IMR-90 (cell line): ENCODE results near the gene RDH12. TPM values are rescaled to one million over a fixed set of nuclear protein-coding genes. Genes with fewer than 3 reads are reported as not detected.

Experiments
- ATAC-seq: fragments of 200-7000 bp; cut with Tn5 transposase; 2 replicates; pipeline ENCODE4 v1.9.1; 2020; ENCODE audit warnings: low read depth, mild to moderate bottlenecking, moderate library complexity
- BruUV-seq: library from RNA; stranded (reverse); fragments of 400-500 nt; replicated peaks from 2 replicates; lab custom pipeline; 2021; lab: Mats Ljungman, UMichigan
- CTCF ChIA-PET: fragments of 300-600 bp; formaldehyde crosslinking; extraction: SDS; loops from one replicate; lab custom pipeline; 2021; ENCODE audit warnings: antibody characterized with exemption; lab: Yijun Ruan, JAX
- POLR2A ChIA-PET: fragments of 300-600 bp; sonication (Branson Sonifier 250); formaldehyde crosslinking; loops from one replicate; lab custom pipeline; 2022; ENCODE audit warnings: antibody characterized with exemption; ENCODE audit not compliant: unreplicated experiment; lab: Charles Lee
- DNase-seq: peaks from one replicate; pipeline ENCODE4 v3.0.0; 2013
- H2AFZ ChIP-seq: replicated peaks from 2 replicates; pipeline ENCODE3; 2013; ENCODE audit warnings: low read length, mild to moderate bottlenecking; ENCODE audit not compliant: poor library complexity
- H2AK5ac ChIP-seq: 2 replicates; pipeline ENCODE4 v1.6.1; 2013; ENCODE audit warnings: low read depth, low read length, inconsistent platforms
- H2AK9ac ChIP-seq: replicated peaks from 2 replicates; pipeline ENCODE3; 2013; ENCODE audit warnings: mild to moderate bottlenecking, low read depth, low read length, moderate library complexity; ENCODE audit not compliant: poor library complexity
- H2BK120ac ChIP-seq: 2 replicates; pipeline ENCODE4 v1.6.1; 2013; ENCODE audit warnings: low read depth, low read length, inconsistent platforms
- H2BK15ac ChIP-seq: 3 replicates; pipeline ENCODE4 v1.6.1; 2013; ENCODE audit warnings: low read depth, low read length, inconsistent platforms
- H2BK20ac ChIP-seq: 2 replicates; pipeline ENCODE4 v1.6.1; 2013; ENCODE audit warnings: low read depth, mild to moderate bottlenecking, inconsistent platforms, low read length, moderate library complexity
- H2BK5ac ChIP-seq: 2 replicates; pipeline ENCODE4 v1.6.1; 2013; ENCODE audit warnings: mild to moderate bottlenecking, low read depth, low read length, inconsistent platforms; ENCODE audit not compliant: poor library complexity, severe bottlenecking
- H3K14ac ChIP-seq: replicated peaks from 2 replicates; pipeline ENCODE4 v1.6.1; 2013; ENCODE audit warnings: low read depth, low read length, inconsistent platforms
- H3K18ac ChIP-seq: 2 replicates; pipeline ENCODE4 v1.6.1; 2013; ENCODE audit warnings: low read depth, low read length, control low read depth
- H3K23ac ChIP-seq: 2 replicates; pipeline ENCODE4 v1.6.1; 2013; ENCODE audit warnings: low read depth, low read length, inconsistent platforms
- H3K27ac ChIP-seq: 2 replicates; pipeline ENCODE4 v1.5.1; 2013; ENCODE audit warnings: mild to moderate bottlenecking, control low read depth, low read length; ENCODE audit not compliant: insufficient read depth
- H3K27me3 ChIP-seq: 2 replicates; pipeline ENCODE4 v1.6.1; 2013; ENCODE audit warnings: low read length; ENCODE audit not compliant: control insufficient read depth, insufficient read depth
- H3K36me3 ChIP-seq: 2 replicates; pipeline ENCODE4 v1.6.1; 2013; ENCODE audit warnings: low read length, mixed read lengths; ENCODE audit not compliant: control insufficient read depth, insufficient read depth
- H3K4ac ChIP-seq: 2 replicates; pipeline ENCODE4 v1.6.1; 2013; ENCODE audit warnings: low read depth, low read length, inconsistent platforms
- H3K4me1 ChIP-seq: 2 replicates; pipeline ENCODE4 v1.6.1; 2013; ENCODE audit warnings: low read length, mixed read lengths; ENCODE audit not compliant: control insufficient read depth, insufficient read depth
- H3K4me2 ChIP-seq: 2 replicates; pipeline ENCODE4 v1.6.1; 2013; ENCODE audit warnings: low read depth, mild to moderate bottlenecking, control low read depth, low read length, moderate library complexity
- H3K4me3 ChIP-seq: 2 replicates; pipeline ENCODE4 v1.5.1; 2013; ENCODE audit warnings: low read depth, mild to moderate bottlenecking, control low read depth, low read length, moderate library complexity; ENCODE audit not compliant: insufficient read depth
- H3K56ac ChIP-seq: 2 replicates; pipeline ENCODE4 v1.6.1; 2013; ENCODE audit warnings: low read length, inconsistent platforms; ENCODE audit not compliant: insufficient read depth; ENCODE audit errors: extremely low read depth
- H3K79me1 ChIP-seq, 2 experiments: 2 replicates each; pipeline ENCODE4 v1.6.1; 2013; ENCODE audit warnings: low read length in 2 of 2, inconsistent platforms in 1 of 2, low read depth in 1 of 2
- H3K9ac ChIP-seq: 2 replicates; pipeline ENCODE4 v1.6.1; 2013; ENCODE audit warnings: low read depth, low read length, control low read depth
- H3K9me1 ChIP-seq: 2 replicates; pipeline ENCODE4 v1.6.1; 2013; ENCODE audit warnings: low read length, inconsistent platforms; ENCODE audit not compliant: insufficient read depth
- H3K9me3 ChIP-seq: 2 replicates; pipeline ENCODE4 v1.6.1; 2013; ENCODE audit warnings: low read length; ENCODE audit not compliant: control insufficient read depth, insufficient read depth
- H4K20me1 ChIP-seq: 2 replicates; pipeline ENCODE4 v1.6.1; 2013; ENCODE audit warnings: low read length, inconsistent platforms; ENCODE audit not compliant: insufficient read depth
- H4K5ac ChIP-seq: 2 replicates; pipeline ENCODE4 v1.6.1; 2013; ENCODE audit warnings: mild to moderate bottlenecking, low read depth, low read length, control low read depth
- H4K8ac ChIP-seq, 2 experiments: 2 replicates each; pipeline ENCODE4 v1.6.1; 2013; ENCODE audit warnings: low read depth in 2 of 2, low read length in 2 of 2, control low read depth in 1 of 2, inconsistent platforms in 1 of 2
- H4K91ac ChIP-seq: 2 replicates; pipeline ENCODE4 v1.6.1; 2013; ENCODE audit warnings: low read depth, low read length, inconsistent platforms; ENCODE audit not compliant: insufficient read depth
- BHLHE40 ChIP-seq: fragments of 150-350 bp; IDR thresholded peaks from 2 replicates; pipeline ENCODE4 v1.6.1; 2016; ENCODE audit warnings: mild to moderate bottlenecking, low read depth, low read length
- CEBPB ChIP-seq: IDR thresholded peaks from 2 replicates; pipeline ENCODE4 v1.6.1; 2012; ENCODE audit warnings: low read depth, low read length, improper control_type of control experiment
- CTCF ChIP-seq: conservative IDR thresholded peaks from 2 replicates; pipeline ENCODE4 v1.5.1; 2012; ENCODE audit warnings: mild to moderate bottlenecking, low read depth, low read length, improper control_type of control experiment
- POLR2A ChIP-seq: IDR thresholded peaks from 2 replicates; pipeline ENCODE4 v1.6.1; 2012; ENCODE audit warnings: mild to moderate bottlenecking, low read depth, low read length
- RAD21 ChIP-seq: IDR thresholded peaks from 2 replicates; pipeline ENCODE4 v1.6.1; 2012; ENCODE audit warnings: low read length, improper control_type of control experiment
- RCOR1 ChIP-seq: IDR thresholded peaks from 2 replicates; pipeline ENCODE4 v1.6.1; 2012; ENCODE audit warnings: mild to moderate bottlenecking, low read length, improper control_type of control experiment; ENCODE audit not compliant: insufficient replicate concordance
- RFX5 ChIP-seq: IDR thresholded peaks from 2 replicates; pipeline ENCODE4 v1.8.0; 2012; ENCODE audit warnings: low read depth, mild to moderate bottlenecking, low read length, moderate library complexity
- SMC3 ChIP-seq: fragments of 150-350 bp; IDR thresholded peaks from 2 replicates; pipeline ENCODE4 v1.6.1; 2016; ENCODE audit warnings: low read depth, mild to moderate bottlenecking, antibody characterized with exemption, low read length, moderate library complexity
- WGBS, 2 experiments: methylation state at CpG; one replicate each; pipeline versions ENCODE4 v1.1.5 to v1.1.7; 2013; ENCODE audit warnings: missing lambda C conversion rate in 2 of 2; ENCODE audit not compliant: insufficient read length in 1 of 2; ENCODE audit errors: extremely low coverage in 2 of 2; 5-methylcytosine and 5-hydroxymethylcytosine counted together
- dilution Hi-C: fragments of 300-500 bp; cut with HindIII; formaldehyde crosslinking; loops from one replicate; pipeline ENCODE4 v1.14.3; 2018; ENCODE audit warnings: low sequenced_read_pairs; ENCODE audit not compliant: unreplicated experiment
- in situ Hi-C: fragments of 300-500 bp; cut with MboI; formaldehyde crosslinking; loops from 3 replicates; pipeline ENCODE4 v1.14.3; 2019; ENCODE audit warnings: low sequenced_read_pairs, inconsistent platforms, mixed read lengths
- intact Hi-C: fragments of 100-400 bp; cut with micrococcal nuclease; formaldehyde crosslinking; loops from 2 replicates; pipeline ENCODE4 v1.10.0; 2022
- polyA plus RNA-seq, 3 experiments: library from polyadenylated mRNA; depleted of rRNA; stranded (reverse); fragments of >200 nt; gene quantifications; 2 replicates each; pipeline ENCODE4 v1.2.3, GENCODE V29; 2012; ENCODE audit warnings: low replicate concordance in 1 of 3
- total RNA-seq: library from RNA; depleted of rRNA; stranded (reverse); fragments of >200 nt; gene quantifications from 2 replicates; pipeline ENCODE4 v1.2.3, GENCODE V29; 2012

Gene RDH12
- total and polyA plus RNA-seq, 2 of the 4 experiments (the other 2 are of a cell fraction): not detected

- Histone ChIP-seq H3K79me1 (no peaks in the 10 kb centered on the region), H3K4me2 (no peak overlapping the region), H2BK15ac (no peak overlapping the region), H3K23ac (no peak overlapping the region), H3K4ac (no peak overlapping the region), H3K9me1 (0 out of 2 replicates have a peak, but pooled peaks cover 6% of the 10 kb centered on the region), H3K9me3 (no peaks in the 10 kb centered on the region), H2BK20ac (no peak overlapping the region), H2AFZ (no peak overlapping the region), H2AK9ac (no peak overlapping the region), H4K8ac (no peak overlapping the region), H3K36me3 (peaks cover 29% of the 10 kb centered on the region), H3K27ac (no peak overlapping the region), H3K4me1 (no peaks in the 10 kb centered on the region), H4K91ac (no peak overlapping the region), H4K20me1 (no peaks in the 10 kb centered on the region), H3K18ac (no peak overlapping the region), H3K9ac (no peak overlapping the region), H3K14ac (no peak overlapping the region), H3K4me3 (no peak overlapping the region), H3K27me3 (no peaks in the 10 kb centered on the region), H2AK5ac (no peak overlapping the region), H4K5ac (no peak overlapping the region), H2BK5ac (no peak overlapping the region), H2BK120ac (no peak overlapping the region), H3K56ac (no peak overlapping the region)
- TF ChIP-seq RFX5 (no peak), CEBPB (no peak), BHLHE40 (no peak), RCOR1 (no peak), RAD21 (no peak), POLR2A (no peak), CTCF (no peak), SMC3 (no peak)
- ATAC-seq (no peak), DNase-seq (no peak)
- ChIA-PET POLR2A (no interaction called here), CTCF (no interaction called here)
- intact Hi-C loops (no loop called here), dilution Hi-C loops (no loop called here), in situ Hi-C loops (no loop called here)
- BruUV-seq: no TSS peak
- WGBS, 2 experiments: no CpG with 5 or more reads among the region's 5 CpGs
Measured at GRCh38 chr14:67762051-67762450, 60.4 kb downstream of the RDH12 start.
